NB4 (cell line): ENCODE results near the gene CDH13.

Experiments used
- MYC ChIP-seq: IDR thresholded peaks from 2 replicates; pipeline ENCODE4 v1.6.1; 2011; ENCODE audit warnings: low read depth, low read length
- POLR2A ChIP-seq: IDR thresholded peaks from 2 replicates; pipeline ENCODE4 v1.6.1; 2011; ENCODE audit warnings: mild to moderate bottlenecking; ENCODE audit not compliant: insufficient read length; ENCODE audit errors: extremely low read depth
- TF ChIP-seq, protein P1 (sequence below): IDR thresholded peaks from one replicate; pipeline ENCODE4 v1.5.1; 2012; ENCODE audit warnings: low read depth, low read length

DNA sequence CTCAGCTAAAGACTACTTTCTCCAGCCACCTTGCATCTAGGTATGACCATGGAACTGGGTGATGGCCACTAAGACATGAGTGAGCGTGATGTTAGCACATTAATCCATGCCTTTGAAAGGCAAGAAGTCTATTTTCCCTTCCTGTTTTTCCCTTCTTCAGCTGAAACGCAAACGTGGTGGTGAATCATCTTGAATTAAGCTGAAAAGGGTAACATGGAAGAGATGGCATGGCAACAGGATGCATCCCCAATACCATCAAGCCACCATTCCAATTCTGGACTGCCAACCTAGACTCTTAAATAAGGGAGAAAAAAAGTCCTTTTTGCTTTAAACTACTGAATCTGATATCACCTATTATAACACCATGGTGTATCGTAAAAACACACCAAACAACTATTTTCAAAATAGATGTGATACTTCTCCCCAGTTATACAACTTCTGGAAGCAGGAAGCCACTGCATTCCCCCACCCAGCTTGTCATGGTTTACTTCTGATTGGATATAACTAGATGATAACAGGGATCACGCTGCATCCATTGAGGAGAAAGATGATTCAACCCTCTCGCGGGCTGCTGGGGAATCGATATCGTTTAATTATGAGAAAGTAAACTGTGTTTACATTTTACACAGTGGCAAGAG is 368.6 kb downstream of the CDH13 start:
- no peak for TF ChIP-seq POLR2A
- TF ChIP-seq, protein P1, sequence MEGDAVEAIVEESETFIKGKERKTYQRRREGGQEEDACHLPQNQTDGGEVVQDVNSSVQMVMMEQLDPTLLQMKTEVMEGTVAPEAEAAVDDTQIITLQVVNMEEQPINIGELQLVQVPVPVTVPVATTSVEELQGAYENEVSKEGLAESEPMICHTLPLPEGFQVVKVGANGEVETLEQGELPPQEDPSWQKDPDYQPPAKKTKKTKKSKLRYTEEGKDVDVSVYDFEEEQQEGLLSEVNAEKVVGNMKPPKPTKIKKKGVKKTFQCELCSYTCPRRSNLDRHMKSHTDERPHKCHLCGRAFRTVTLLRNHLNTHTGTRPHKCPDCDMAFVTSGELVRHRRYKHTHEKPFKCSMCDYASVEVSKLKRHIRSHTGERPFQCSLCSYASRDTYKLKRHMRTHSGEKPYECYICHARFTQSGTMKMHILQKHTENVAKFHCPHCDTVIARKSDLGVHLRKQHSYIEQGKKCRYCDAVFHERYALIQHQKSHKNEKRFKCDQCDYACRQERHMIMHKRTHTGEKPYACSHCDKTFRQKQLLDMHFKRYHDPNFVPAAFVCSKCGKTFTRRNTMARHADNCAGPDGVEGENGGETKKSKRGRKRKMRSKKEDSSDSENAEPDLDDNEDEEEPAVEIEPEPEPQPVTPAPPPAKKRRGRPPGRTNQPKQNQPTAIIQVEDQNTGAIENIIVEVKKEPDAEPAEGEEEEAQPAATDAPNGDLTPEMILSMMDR = no peak
- TF ChIP-seq MYC = no peak
